Measurements from ENCODE around the gene TBC1D14.

The TBC1D14 gene

GRCh38 chr4:6909113-6909969 is at the start of gene TBC1D14:
TSS of gene TBC1D14 (plus strand) at chr4:6909826. CDS start at chr4:6923390, 13,564 bp downstream.
- peak; percentile 80 for DNase-seq (ENCODE audit: low read depth)

- no peak for DNase-seq (ENCODE audit: low read depth)
Measured at GRCh38 chr4:6868386-6868785, 41.2 kb upstream of the TBC1D14 start.

- no peak for DNase-seq (ENCODE audit: low read depth)
Measured at GRCh38 chr4:6869944-6870343, 39.7 kb upstream of the TBC1D14 start.

DNA sequence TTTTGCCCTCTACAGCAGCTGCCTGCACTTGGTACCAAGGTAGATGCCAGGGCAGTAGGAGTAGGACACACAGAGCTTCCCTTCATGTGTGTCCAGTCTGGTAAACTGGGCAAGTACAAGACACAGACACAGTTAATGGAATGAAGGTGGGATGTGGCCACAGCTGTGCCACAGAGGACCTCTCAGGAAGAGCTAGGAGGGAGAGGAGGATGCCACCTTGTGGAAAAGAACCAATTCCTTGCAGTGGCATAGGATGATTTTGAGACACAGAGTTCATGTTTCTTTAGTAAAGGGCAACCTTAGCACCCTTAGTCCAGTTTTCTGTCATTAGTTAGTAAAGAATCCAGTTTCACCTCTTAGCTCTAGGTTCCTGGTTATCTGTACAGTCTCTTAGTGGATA is 36.3 kb upstream of the TBC1D14 start:
- peak; percentile 29 for DNase-seq (ENCODE audit: low read depth)

- DNase-seq (ENCODE audit: low read depth), result peak; percentile 60
Measured at GRCh38 chr4:6873792-6874461, 35.7 kb upstream of the TBC1D14 start.

GRCh38 chr4:6874981-6875380 is 34.6 kb upstream of the TBC1D14 start:
- no peak for DNase-seq (ENCODE audit: low read depth)

DNA sequence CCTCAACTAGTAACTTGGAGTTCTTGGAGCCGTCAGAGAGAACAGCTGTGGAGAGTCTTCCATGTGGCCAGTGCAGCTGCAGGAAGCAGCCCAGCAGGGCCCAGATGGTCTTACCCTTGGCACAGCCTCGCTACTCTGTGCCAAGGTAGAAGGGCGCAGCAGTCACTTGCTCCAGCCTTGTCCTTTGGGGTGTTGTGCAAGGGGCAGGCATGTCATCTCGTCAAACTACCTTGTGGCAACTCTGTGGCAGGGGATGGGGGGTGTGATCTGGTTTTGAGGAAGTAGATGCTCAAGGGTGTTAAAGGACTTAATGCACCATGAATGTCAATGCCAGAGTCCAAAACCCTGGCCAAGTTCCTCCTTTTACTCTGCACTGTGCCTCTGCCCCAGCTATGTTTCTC is 34.2 kb upstream of the TBC1D14 start:
- DNase-seq (ENCODE audit: low read depth), result no peak

- no peak for DNase-seq (ENCODE audit: low read depth)
Measured at GRCh38 chr4:6876440-6876839, 33.2 kb upstream of the TBC1D14 start.

DNA sequence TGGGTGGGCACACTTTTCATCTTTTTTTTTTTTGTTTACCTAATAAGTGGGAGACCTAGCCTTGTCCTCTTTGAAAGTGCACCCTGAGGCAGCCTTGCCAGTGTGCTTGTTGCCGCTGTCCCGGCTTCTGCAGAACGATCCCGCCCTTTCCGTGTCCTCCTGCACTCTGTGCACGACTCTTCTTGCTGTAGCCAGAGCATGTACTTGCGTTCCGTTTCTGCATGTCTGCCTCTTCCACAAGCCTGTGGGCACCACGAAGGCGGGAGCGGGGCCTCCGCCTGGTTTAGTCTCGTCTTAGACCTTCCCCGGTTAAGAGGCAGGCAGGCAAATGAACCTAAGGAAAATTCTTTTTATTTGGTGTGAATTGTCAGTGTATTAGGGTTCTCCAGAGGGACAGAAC is 32.6 kb upstream of the TBC1D14 start:
- DNase-seq (ENCODE audit: low read depth), result no peak

GRCh38 chr4:6878451-6879059 is 31.1 kb upstream of the TBC1D14 start:
- no peak for DNase-seq (ENCODE audit: low read depth)

DNA sequence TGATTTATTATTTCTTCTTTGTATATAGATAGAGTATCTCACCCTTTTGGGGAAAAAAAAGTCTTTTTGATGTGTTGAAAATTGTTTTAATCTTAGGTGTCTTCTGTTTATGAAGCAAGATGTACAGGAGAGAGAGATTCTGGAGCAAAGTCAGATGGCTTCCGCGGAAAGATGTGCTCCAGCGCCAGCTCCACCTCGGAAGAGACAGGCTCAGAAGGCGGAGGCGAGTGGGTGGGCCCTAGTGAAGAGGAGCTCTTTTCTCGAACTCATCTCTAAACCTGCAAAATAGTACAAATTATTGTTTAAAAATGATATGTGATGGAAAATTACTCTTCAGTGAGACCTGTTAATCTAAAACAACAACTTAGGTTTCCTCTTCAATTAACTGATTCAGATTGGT is 28.9 kb upstream of the TBC1D14 start:
- no peak for DNase-seq (ENCODE audit: low read depth)

DNA sequence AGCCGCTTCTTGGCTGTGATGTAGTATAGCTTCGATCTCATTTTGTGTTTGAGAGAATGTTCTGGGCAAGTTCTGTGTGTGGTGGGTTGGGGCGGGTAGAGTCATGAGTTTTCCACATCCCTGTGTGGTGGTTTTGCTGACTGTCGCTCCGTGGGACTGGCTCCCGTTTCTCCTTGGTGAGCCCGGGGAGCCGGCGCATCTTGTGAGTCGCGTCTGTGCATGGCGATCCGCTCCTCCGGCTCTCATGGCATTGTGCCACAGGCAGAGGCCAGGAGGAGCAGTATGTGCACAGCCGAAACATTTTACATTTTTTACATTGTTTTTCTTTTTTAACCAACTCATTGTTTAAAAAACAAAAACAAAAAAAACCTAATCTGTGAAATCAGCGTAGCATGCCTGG is 27.7 kb upstream of the TBC1D14 start:
- DNase-seq (ENCODE audit: low read depth), result no peak

- DNase-seq (ENCODE audit: low read depth), result no peak
Measured at GRCh38 chr4:6884341-6884870, 25.2 kb upstream of the TBC1D14 start.

DNA sequence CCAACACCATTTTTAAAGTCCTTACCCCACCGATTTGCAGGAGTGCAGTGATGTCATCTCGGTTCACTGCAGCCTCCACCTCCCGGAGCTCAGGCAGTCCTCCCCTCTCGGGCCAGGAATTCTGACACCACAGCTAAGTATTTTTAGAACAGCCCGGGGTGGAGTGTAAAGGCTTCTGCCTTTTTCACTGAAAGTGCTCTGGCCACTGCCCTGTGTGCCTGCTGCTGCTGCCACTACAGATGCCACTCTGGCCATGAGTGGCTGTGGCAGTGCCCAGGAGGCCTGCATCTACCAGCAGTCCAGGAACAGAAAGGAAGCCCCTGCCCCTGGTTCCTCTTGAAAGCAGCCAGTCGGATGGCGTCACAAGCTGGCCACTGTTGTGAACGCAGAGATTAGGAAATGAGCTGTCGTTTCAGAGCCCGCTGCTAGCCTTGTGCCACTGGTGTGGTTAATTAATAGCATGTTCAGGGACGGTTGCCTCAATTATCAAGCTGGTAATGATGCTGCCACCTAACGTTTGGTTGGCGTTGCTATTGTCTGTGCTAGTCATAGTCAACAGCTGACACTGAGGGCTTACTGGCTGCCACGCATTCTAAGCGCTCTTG is 23.6 kb upstream of the TBC1D14 start:
- DNase-seq (ENCODE audit: low read depth), result no peak

DNA sequence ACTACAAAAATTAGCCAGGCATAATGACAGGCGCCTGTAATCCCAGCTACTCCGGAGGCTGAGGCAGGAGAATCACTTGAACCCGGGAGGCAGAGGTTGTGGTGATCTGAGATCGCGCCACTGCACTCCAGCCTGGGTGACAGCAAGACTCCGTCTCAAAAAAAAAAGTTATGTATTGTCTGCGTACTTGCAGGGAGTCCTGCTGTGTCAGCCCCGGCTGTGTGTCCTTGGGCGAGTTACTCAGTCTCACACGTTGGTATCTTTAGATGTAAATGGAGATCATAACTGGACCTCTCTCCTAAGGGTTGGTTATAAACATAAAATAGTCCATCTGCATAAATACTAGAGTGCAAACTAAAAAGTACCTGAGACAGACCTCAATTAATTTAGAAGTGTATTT is 22.7 kb upstream of the TBC1D14 start:
- no peak for DNase-seq (ENCODE audit: low read depth)

DNA sequence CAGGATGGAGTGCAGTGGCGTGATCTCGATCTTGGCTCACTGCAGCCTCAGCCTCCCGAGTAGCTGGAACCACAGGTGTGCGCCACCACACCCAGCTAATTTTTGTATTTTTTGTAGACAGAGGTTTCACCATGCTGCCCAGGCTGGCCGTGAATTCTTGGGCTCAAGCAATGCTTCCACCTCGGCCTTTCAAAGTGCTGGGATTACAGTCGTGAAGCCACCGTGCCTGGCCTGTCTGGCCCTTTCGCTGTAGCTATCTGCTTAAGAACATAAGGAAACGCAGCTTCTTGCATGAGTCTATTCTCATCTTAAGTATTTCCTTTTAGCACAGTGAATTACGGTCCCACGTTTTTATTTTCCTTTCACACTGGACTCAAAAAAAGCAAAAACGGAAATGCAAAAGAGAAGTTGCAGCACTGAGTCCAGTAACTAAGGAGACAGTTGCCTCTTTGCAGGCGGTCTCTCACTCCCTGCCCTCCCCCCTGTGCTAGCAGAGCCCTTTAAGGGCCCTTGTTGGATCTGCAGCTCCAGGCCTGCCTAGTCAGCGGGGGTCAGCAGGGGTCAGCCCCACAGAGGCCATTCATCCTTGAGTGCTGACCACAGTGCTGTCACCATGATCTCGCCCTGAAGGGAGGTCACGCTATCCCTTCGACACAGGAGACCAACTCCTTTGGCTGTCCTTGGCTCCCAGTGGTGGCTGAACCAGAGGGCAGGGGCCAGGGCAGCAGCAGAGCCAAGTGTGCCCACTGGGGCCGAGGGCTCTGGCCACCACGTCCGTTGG is 21.8 kb upstream of the TBC1D14 start:
- no peak for DNase-seq (ENCODE audit: low read depth)

DNA sequence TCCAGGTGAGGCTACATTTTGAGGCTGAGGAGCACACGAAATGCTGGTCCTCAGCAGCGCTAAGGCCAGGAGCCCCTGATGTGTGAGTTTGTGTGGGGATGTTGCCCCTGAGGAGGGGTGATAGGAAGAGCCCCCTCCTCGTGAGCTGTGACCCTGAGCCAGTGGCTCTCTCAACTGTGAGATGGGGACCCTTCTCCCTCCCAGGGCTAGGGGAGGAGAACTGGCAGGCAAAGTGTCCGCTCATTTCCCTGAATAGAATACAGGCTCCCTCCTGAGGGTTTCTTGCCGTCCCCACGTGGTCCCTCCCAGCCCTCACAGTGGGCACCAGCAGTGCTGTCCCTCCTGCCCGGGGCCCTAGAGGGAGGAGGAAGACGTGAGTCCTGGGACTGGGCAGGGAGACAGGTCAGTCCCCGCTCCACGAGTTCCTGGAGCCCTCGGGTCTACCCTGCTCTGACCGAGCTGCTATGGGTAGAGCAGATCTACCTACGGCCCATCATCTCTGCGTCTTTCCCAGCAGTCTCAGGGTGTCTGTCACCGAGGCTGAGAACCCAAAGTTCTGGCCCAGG is 21.0 kb upstream of the TBC1D14 start:
- no peak for DNase-seq (ENCODE audit: low read depth)

GRCh38 chr4:6889101-6889735 is 20.4 kb upstream of the TBC1D14 start:
- no peak for DNase-seq (ENCODE audit: low read depth)

DNA sequence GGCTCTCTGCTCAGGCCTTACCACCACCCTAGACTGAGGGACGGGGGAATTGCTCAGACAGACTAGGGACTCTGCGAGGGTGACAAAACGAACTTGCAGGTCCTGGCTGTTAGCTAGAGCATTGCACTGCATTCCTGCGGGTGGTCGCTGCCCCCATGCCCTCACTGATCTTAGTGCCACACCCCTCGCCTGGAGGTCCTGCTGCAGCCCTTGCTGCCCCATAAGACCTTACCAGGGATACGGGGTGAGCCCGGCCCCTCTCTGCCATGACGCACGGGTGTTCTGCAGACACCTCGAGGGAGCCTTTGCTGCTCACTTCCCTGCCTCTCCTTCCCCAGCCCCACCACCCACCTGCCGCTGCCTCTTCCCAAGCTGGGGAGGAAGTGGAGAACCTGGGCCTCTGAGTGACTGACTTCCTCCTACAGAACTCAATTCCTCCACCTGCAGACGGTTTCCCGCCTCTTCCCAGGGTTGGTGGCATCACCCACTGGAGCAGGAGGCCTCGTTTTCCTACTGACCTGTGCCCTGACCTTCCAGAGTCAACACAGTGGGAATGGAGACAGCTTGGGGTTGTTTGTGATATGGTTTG is 19.8 kb upstream of the TBC1D14 start:
- DNase-seq (ENCODE audit: low read depth), result no peak

GRCh38 chr4:6890358-6890757 is 19.3 kb upstream of the TBC1D14 start:
- DNase-seq (ENCODE audit: low read depth), result no peak

Measured in amniotic epithelial cell (primary cell).